ENCODE results near the gene GPR62.

GPR62 gene

GRCh38 chr3:52006820-52007133 is 51.6 kb downstream of the GPR62 start:
- TF ChIP-seq CTCF (IDR thresholded peaks at IDR 0.05) = no peak
- H3K36me3 ChIP-seq = no peaks in the 10 kb centered on the region
- no peak for DNase-seq
- H3K4me1 ChIP-seq = peaks cover 0 to 22% (median 19%) of the 10 kb centered on the region in 4 donors
- no peak overlapping the region for H3K27ac ChIP-seq
- intact Hi-C loops (cut with DNase I; ENCODE audit: low total_unique reads) = no loop called here
- no peaks in the 10 kb centered on the region for H3K27me3 ChIP-seq
- H3K9me3 ChIP-seq = no peaks in the 10 kb centered on the region
- H3K4me3 ChIP-seq = no peak overlapping the region
